ENCODE results near the gene EIF4H.
"Not testable (repeated sequence)": the region's sequence is repeated elsewhere in the genome, so short reads cannot be mapped to it uniquely, and the experiment has no call there.

The EIF4H gene

DNA sequence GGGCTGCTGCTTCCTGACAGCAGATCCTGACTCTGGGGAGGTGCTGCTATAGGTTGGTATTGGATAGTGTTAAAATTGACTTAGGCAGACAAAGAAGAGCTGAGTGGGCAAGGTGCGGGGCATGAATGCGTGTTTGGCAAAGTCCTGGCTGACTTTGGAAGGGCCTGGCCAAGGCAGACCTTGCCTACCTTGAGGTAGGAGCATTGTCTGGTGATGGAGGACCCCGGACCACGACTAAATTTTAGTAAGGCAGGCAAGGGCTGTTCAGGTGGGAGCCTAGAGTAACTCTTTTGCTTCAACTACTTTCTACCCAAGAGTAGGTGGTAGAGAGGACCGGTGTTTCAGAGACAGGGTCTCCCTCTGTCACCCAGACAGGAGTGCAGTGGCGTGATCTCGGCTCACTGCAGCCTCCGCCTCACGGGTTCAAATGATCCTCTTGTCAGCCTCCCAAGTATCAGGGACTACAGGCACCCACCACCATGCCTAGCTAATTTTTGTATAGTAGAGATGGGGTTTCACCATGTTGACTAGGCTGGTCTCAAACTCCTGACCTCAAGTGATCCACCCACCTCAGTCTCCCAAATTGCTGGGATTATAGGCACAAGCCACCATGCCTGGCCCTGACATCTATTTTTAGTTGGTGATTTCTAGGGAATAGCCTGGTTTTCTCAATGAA lies 23.4 kb downstream of the EIF4H start:
- in situ Hi-C loops (cut with MboI; ENCODE audit: low sequenced_read_pairs) = no loop called here

DNA sequence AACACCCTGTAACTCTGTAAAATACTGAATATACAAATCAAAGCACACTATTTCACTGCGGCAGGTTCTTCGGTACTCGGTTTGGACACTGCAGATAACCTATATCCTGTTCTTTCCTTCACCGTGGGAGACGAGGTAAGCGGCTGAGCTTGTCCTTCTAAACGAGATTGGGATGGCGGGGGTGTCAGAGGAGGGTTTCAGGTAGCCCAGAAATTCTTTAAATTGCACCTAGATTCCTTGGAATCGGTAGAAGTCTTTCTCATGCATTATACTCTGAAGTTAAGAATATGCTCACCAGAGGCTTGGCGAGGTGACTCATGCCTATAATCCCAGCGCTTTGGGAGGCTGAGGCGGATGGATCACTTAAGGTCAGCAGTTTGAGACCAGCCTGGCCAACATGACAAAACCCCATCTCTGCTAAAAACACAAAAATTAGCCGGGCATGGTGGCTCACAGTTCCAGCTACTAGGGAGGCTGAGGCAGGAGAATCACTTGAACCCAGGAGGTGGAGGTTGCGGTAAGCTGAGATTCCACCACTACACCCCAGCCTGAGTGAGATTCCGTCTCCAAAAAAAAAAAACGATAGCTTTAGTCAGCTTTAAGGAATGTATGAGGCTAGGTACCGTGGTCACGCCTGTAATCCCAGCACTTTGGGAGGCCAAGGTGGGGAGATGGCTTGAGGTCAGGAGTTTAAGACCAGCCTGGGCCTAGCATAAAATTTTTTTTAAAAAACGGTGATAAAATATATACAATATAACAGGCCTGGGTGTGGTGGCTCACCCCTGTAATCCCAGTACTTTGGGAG lies 25.6 kb downstream of the EIF4H start:
- in situ Hi-C loops (cut with MboI; ENCODE audit: low sequenced_read_pairs) = no loop called here

DNA sequence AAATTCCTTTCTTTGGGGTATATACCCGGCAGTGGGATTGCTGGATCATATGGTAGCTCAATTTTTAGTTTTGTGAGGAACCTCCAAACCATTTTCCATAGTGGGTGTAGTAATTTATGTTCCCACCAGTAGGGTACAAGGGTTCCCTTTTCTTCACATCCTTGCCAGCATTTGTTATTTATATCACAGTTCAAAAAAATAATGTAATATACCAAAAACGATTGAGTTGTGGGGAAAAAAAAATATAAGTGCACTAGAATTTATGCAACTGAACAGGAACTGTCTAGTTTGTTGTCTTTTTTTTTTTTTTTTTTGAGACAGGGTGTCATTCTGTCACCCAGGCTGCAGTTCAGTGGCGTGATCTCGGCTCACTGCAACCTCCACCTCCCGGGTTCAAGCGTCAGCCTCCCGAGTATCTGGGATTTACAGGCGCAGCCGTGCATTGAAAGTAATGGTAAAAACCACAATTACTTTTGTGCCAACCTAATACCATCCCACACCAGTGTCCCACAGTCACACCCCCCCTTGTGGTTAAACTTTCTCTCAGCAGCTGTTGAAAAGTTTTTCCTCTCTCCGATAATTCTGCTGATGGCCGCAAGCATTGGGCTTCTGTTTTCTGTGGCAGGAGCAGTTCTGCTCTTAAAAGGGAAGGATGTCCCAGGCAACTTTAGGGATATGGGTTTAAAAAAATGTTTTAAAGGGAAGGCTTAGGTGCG lies 28.8 kb downstream of the EIF4H start:
- in situ Hi-C loops (cut with MboI; ENCODE audit: low sequenced_read_pairs) = no loop called here

DNA sequence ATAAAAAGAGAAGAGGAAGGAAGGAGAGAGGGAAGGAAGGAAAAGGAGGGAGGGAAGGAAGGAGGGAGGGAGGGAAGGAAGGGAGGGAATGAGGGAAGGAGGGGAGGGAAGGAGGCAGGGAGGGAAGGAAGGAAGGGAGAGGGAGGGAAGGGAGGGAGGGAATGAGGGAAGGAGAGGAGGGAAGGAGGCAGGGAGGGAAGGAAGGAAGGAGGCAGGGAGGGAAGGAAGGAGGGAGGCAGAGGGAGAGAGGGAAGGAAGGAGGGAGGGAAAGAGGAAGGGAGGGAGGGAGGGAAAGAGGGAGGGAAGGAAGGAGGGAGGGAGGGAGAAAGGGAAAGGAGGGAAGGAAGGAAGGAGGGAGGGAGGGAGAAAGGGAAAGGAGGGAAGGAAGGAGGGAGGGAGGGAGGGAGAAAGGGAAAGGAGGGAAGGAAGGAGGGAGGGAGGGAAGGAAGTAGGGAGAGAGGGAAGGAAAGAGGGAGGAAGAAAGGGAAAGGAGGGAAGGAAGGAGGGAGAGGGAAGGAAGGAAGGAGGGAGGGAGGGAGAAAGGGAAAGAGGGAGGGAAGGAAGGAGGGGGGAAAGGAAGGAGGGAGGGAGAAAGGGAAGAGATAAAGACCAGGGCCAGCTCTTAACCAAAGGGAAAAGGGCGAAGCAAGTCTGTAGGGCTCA lies 29.9 kb downstream of the EIF4H start:
- in situ Hi-C loops (cut with MboI; ENCODE audit: low sequenced_read_pairs) = no loop called here

DNA sequence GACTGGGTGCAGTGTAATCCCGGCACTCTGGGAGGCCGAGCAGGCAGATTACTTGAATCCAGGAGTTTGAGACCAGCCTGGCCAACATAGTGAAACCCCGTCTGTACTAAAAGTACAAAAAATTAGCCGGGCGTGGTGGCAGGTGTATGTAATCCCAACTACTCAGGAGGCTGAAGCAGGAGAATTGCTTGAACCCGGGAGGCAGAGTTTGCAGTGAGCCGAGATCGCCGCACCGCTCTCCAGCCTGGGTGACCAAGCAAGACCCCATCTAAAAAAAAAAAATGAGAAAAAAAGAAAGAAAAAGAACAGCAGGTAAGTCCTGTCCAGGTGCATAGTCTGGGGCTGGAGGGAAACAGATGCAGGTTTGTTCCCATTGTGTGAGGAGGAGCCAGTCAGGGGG lies 31.9 kb downstream of the EIF4H start:
- in situ Hi-C loops (cut with MboI; ENCODE audit: low sequenced_read_pairs) = not testable (repeated sequence)

DNA sequence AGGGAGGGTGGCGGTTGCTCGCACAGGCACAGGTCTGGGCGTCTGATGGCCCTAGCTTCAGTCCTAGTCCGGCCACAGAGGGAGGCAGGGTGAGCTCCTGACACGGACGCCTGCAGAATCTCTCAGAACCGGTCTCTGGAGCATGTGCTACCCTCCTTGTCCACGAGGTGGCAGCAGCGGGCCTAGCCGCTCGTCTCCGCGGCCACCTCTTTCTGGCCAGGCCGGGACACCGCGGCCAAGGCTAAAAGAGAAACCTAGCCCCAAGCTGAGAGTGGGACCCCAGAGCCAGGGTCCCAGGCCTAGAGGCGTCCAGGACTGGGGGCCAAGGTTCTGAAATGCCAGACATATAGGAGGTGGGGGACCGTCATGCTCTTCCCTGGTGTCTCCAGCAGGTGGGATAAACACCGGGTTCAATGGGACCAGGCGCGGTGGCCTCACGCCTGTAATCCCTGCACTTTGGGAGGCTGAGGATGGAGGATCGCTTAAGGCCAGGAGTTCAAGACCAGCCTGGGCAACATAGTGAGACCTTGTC lies 32.5 kb downstream of the EIF4H start:
- in situ Hi-C loops (cut with MboI; ENCODE audit: low sequenced_read_pairs) = no loop called here

GRCh38 chr7:74207586-74207985 lies 33.4 kb downstream of the EIF4H start:
- in situ Hi-C loops (cut with MboI; ENCODE audit: low sequenced_read_pairs) = no loop called here

GRCh38 chr7:74208241-74208640 lies 34.1 kb downstream of the EIF4H start:
- in situ Hi-C loops (cut with MboI; ENCODE audit: low sequenced_read_pairs) = not testable (repeated sequence)

GRCh38 chr7:74212661-74213060 lies 38.5 kb downstream of the EIF4H start:
- in situ Hi-C loops (cut with MboI; ENCODE audit: low sequenced_read_pairs) = no loop called here

DNA sequence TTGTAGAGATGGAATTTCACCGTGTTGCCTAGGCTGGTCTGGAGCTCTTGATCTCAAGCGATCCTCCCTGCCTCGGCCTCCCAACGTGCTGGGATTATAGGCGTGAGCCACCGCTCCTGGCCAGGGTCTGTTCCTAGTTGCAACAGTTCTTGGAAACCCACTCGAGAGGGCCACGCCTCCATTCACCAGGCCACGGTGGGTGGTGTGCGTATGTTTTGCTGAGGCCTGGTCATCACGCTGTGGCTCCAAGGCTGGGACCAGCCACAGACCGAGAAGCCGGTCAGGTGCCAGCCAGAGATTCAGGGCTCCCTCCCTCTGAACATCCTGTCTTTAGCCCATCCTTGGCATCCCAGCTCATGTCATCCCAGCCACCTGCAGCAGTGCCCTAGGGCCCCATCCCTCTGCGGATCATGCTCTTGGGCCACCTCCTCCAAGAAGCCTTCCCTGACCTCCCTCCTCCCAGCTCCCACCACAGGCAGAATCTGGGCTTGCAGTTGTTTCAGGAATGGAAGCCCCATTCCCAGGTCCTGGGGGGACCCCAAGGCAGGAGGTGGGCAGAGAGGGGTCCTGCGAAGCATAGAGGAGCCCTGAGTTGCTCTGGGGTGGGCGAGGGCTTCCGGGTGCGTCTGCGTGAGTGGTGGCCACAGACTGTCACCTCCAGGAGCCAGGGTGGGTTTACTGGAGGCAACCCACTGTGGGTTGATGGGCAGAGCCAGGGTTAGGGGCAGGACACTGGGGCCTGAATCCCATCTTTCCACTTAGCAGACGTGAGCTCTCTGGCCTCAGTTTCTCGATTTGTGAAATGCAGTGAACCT lies 40.9 kb downstream of the EIF4H start:
- in situ Hi-C loops (cut with MboI; ENCODE audit: low sequenced_read_pairs) = no loop called here

DNA sequence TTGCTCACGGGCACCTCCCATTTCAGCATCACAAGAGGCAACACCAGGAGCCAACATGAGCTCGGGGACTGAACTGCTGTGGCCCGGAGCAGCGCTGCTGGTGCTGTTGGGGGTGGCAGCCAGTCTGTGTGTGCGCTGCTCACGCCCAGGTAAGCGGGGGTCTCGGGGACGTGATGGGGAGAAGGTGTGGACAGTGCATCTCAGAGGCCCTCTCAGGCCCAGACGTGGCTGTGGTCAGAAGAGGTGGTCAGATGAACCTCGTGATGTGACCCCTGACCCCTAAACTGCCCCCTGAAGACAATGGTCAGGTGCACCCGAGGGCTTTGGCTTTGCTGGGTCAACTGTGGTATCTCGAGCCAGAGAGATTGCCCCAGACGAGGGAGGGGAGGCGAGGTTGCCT lies 41.8 kb downstream of the EIF4H start:
- in situ Hi-C loops (cut with MboI; ENCODE audit: low sequenced_read_pairs) = no loop called here

- in situ Hi-C loops (cut with MboI; ENCODE audit: low sequenced_read_pairs) = no loop called here
Measured at GRCh38 chr7:74216361-74216761, 42.2 kb downstream of the EIF4H start.

DNA sequence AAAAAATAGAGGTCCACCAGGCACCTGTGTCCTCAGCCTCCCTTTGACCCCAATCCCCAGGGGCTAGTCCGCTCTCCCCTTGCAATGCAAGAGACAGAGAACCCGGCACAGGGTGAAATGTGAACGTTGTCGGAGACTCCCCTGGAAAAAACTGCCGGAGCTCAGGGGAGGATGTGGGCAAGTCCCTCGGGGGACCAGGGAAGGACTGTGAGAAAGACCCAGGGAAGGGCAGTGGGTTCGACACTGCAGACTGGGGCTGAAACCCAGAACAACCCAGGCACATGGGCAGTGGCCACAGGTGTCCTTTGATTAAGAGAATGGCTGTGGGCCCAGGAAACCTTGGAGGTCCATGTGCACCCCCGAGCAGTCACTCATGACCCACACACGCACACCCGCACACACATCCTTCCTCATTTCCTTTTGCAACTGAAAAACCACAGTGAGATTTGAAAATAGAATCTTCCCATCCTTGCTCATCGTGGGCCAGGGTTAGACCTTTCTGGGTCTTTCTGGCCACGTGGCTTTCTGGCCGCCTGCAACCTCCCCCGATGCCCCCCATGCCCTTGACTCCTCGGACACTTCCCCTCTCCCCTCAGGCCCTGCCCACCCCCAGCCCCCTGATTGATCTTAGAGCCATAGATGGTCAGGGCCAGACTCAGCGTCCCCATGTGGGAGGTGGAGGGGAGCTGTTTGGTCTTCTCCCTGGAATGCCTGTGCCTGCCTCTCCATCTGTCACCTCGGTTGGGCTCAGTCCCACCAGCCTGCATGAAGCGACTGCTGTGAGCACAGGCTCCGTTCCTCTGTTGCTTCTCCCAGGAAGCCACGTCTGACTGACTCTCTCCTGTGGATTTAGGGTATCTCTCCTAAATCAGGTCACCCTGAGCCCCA lies 43.5 kb downstream of the EIF4H start:
- in situ Hi-C loops (cut with MboI; ENCODE audit: low sequenced_read_pairs) = no loop called here

DNA sequence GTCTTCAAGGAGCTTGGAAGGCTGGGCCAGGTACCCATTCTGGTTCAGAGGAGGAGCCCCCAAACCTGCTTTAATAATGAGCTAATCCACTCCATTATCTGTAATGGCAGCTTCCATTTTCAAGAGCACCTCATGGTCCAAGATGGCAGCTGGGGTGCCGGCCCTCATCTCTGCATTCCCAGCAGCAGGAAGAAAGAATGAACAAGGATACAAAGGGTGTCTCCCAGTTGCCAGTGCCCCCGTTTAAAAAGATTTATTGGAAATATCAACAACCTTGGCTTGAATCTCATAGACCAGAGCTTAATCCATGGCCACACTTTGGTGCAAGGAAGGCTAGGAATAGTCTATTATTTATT lies 44.2 kb downstream of the EIF4H start:
- in situ Hi-C loops (cut with MboI; ENCODE audit: low sequenced_read_pairs) = no loop called here

GRCh38 chr7:74219416-74219815 lies 45.3 kb downstream of the EIF4H start:
- in situ Hi-C loops (cut with MboI; ENCODE audit: low sequenced_read_pairs) = no loop called here

- in situ Hi-C loops (cut with MboI; ENCODE audit: low sequenced_read_pairs) = no loop called here
Measured at GRCh38 chr7:74220229-74220628, 46.1 kb downstream of the EIF4H start.

- in situ Hi-C loops (cut with MboI; ENCODE audit: low sequenced_read_pairs) = no loop called here
Measured at GRCh38 chr7:74221713-74222112, 47.6 kb downstream of the EIF4H start.

DNA sequence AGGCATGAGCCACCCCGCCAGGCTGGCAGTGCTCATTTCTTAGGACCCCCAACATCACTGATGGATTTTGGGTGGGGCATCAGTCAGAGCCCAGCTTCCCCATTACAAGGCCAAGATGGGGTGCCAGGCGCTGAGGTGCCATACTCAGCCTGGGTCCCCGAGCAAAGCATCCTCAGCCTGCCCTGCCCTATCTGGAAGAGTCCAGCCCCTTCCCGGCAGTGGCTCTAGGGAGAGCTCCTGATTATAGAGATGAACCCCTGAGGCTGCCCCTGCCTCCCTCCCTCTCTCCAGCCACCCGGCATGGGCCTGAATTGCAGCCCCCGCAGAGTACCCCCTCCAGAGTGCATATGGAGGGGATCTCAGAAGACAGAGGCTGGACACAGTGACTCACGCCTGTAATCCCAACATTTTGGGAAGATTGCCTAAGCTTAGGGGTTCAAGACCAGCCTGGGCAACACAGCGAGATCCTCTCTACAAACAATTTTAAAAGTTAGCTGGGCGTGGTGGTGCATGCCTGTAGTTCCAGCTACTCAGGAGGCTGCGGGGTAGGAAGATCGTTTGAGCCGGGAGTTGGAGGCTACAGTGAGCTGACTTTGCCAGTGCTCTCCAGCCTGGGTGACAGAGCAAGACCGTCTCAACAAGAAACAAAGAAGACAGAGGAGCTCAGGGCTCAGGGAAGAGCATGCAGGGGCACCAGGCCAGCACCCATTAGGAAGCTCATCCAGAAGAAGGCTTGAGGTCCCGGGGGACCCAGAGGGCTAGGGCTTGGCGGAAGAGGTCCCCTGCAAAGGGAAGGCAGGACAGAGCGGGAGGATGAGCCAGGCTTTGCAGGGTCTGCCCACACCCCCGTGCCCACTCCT lies 48.9 kb downstream of the EIF4H start:
- in situ Hi-C loops (cut with MboI; ENCODE audit: low sequenced_read_pairs) = no loop called here
